HFF-Myc (cell line): ENCODE data around the gene MPEG1.

Source experiments
- DNase-seq: peaks from one replicate; pipeline ENCODE4 v3.0.0-alpha.2; 2011; ENCODE audit warnings: low read depth; ENCODE audit errors: extremely low read depth
- H3K4me3 ChIP-seq: replicated peaks from 2 replicates; pipeline ENCODE4 v1.5.1; 2011; ENCODE audit warnings: low read depth, mild to moderate bottlenecking, control low read depth, low read length
- CTCF ChIP-seq: IDR thresholded peaks from 2 replicates; pipeline ENCODE4 v1.5.1; 2012; ENCODE audit warnings: mild to moderate bottlenecking, low read depth, low read length, control low read depth; ENCODE audit errors: missing control alignments

Gene MPEG1

GRCh38 chr11:59186130-59186594, 26.6 kb downstream of the MPEG1 start:
- DNase-seq = no peak
- TF ChIP-seq CTCF = peak; percentile 71
- no peak overlapping the region for H3K4me3 ChIP-seq

- no peak for TF ChIP-seq CTCF
- no peak overlapping the region for H3K4me3 ChIP-seq
- DNase-seq = no peak
These were observed 27.3 kb downstream of the MPEG1 start for GRCh38 chr11:59185386-59185945.

- DNase-seq = no peak
- no peak overlapping the region for H3K4me3 ChIP-seq
- no peak for TF ChIP-seq CTCF
These were observed 27.9 kb downstream of the MPEG1 start for GRCh38 chr11:59184691-59185339.

- DNase-seq = no peak
- TF ChIP-seq CTCF = no peak
These were observed 29.0 kb downstream of the MPEG1 start for GRCh38 chr11:59183771-59184170.

DNA sequence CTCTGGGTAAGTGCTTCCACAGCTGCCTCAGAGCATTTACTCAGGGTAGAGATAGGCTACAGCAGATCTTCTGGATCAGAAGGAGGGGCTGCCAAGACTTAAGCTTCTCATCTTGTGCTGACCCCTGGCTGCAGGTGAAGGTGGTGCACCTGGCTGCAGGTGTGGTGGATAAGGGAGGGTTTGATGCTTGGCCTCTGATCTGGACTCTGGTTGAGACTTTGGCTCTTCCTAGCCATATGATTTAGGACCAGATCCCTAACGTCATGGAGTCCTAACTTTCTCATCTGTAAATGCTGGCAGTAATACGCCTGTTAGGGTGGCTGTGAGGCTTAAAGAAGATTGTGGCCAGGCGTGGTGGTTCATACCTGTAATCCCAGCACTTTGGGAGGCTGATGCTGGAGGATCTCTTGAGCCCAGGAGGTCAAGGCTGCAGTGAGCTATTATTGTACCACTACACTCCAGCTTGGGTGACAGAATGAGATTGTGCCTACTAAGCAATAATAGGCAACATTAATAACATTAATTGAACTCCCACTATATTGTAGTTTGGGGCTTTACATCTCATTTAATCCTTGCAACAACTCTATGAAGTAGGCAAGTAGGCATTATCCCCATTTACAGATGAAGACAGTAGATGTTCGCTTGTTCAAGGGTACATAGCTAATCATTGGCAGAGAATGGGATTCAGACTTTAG, 30.1 kb downstream of the MPEG1 start:
- no peak for DNase-seq
- no peak for TF ChIP-seq CTCF

More at GRCh38 chr11:59183771-59184170, 29.0 kb downstream of the MPEG1 start:
- no peak overlapping the region for H3K4me3 ChIP-seq

GRCh38 chr11:59181746-59182456, 30.8 kb downstream of the MPEG1 start:
- no peak for DNase-seq
- TF ChIP-seq CTCF = no peak
- H3K4me3 ChIP-seq = no peak overlapping the region

More for the DNA sequence above, 30.1 kb downstream of the MPEG1 start:
- no peak overlapping the region for H3K4me3 ChIP-seq
